H1 (cell line): ENCODE measurements around the gene GLMN. TPM values are rescaled to one million over a fixed set of nuclear protein-coding genes. Genes with fewer than 3 reads are reported as not detected.
A peak's percentile ranks its signal among the peaks of the same experiment; 100 is the strongest.

ENCODE experiments used
- ASH2L ChIP-seq: fragments of 200-600, 300-600 bp; sonication (generic); IDR thresholded peaks from one replicate; pipeline ENCODE4 v1.7.1; 2017; ENCODE audit warnings: low read length
- ATF3 ChIP-seq: IDR thresholded peaks from 2 replicates; pipeline ENCODE4 v1.6.1; 2011; ENCODE audit warnings: low read depth, mild to moderate bottlenecking, low read length; ENCODE audit not compliant: insufficient read depth
- BACH1 ChIP-seq: IDR thresholded peaks from 2 replicates; pipeline ENCODE4 v1.6.1; 2012; ENCODE audit warnings: low read length, improper control_type of control experiment
- BRCA1 ChIP-seq: IDR thresholded peaks from 2 replicates; pipeline ENCODE4 v1.6.1; 2012; ENCODE audit warnings: low read depth, low read length, improper control_type of control experiment
- CBX5 ChIP-seq: fragments of 300-800, 300-1000 bp; sonication (generic); IDR thresholded peaks from 2 replicates; pipeline ENCODE4 v1.7.1; 2016; ENCODE audit warnings: antibody characterized with exemption, low read length, low read depth
- CHD1 ChIP-seq: IDR thresholded peaks from 2 replicates; pipeline ENCODE4 v1.6.1; 2012; ENCODE audit warnings: low read depth, low read length, improper control_type of control experiment
- CHD2 ChIP-seq: IDR thresholded peaks from 2 replicates; pipeline ENCODE4 v1.6.1; 2012; ENCODE audit warnings: low read length, improper control_type of control experiment
- CREB1 ChIP-seq: IDR thresholded peaks from 2 replicates; pipeline ENCODE4 v1.6.1; 2012; ENCODE audit warnings: inconsistent platforms
- EGR1 ChIP-seq: IDR thresholded peaks from 2 replicates; pipeline ENCODE4 v1.6.1; 2011; ENCODE audit warnings: low read depth, low read length, borderline replicate concordance
- HDAC6 ChIP-seq: IDR thresholded peaks from one replicate; pipeline ENCODE4 v1.7.1; 2012; ENCODE audit warnings: low read depth, mild to moderate bottlenecking, inconsistent platforms, low read length, moderate library complexity
- JUN ChIP-seq: IDR thresholded peaks from 2 replicates; pipeline ENCODE4 v1.6.1; 2011; ENCODE audit warnings: low read depth, mild to moderate bottlenecking, improper control_type of control experiment, low read length
- KDM4A ChIP-seq: IDR thresholded peaks from one replicate; pipeline ENCODE4 v1.7.1; 2012; ENCODE audit warnings: low read depth, mild to moderate bottlenecking, moderate library complexity, low read length, inconsistent platforms; ENCODE audit not compliant: severe bottlenecking
- MAFK ChIP-seq: IDR thresholded peaks from 2 replicates; pipeline ENCODE4 v1.6.1; 2012; ENCODE audit warnings: low read depth, mild to moderate bottlenecking, improper control_type of control experiment, low read length
- NRF1 ChIP-seq: IDR thresholded peaks from 2 replicates; pipeline ENCODE4 v1.6.1; 2011; ENCODE audit warnings: mild to moderate bottlenecking, low read depth, low read length, improper control_type of control experiment
- POU5F1 ChIP-seq: IDR thresholded peaks from 2 replicates; pipeline ENCODE4 v1.6.1; 2011; ENCODE audit warnings: low read depth, mild to moderate bottlenecking, low read length, moderate library complexity
- RNF2 ChIP-seq: fragments of 200-900, 300-1000 bp; sonication (generic); IDR thresholded peaks from 2 replicates; pipeline ENCODE4 v1.7.1; 2016; ENCODE audit warnings: borderline replicate concordance, low read depth, mild to moderate bottlenecking, antibody characterized with exemption, low read length; ENCODE audit not compliant: poor library complexity, severe bottlenecking; ENCODE audit errors: missing control alignments
- SIRT6 ChIP-seq: IDR thresholded peaks from one replicate; pipeline ENCODE4 v1.7.1; 2012; ENCODE audit warnings: low read length, inconsistent platforms
- SP2 ChIP-seq: IDR thresholded peaks from 2 replicates; pipeline ENCODE4 v1.6.1; 2012; ENCODE audit warnings: mild to moderate bottlenecking, low read length, inconsistent platforms
- SP4 ChIP-seq: IDR thresholded peaks from 2 replicates; pipeline ENCODE4 v1.6.1; 2012; ENCODE audit warnings: low read length, inconsistent platforms
- TAF1 ChIP-seq: IDR thresholded peaks from 2 replicates; pipeline ENCODE4 v1.6.1; 2011; ENCODE audit warnings: mild to moderate bottlenecking, low read depth, low read length
- YY1 ChIP-seq: IDR thresholded peaks from 2 replicates; pipeline ENCODE4 v1.6.1; 2011; ENCODE audit warnings: low read depth, mild to moderate bottlenecking, low read length
- polyA plus RNA-seq, 7 experiments: library from polyadenylated mRNA; depleted of rRNA in 3 of 7; stranded (reverse) in 5 of 7; unstranded in 2 of 7; fragments of >200 nt in 5 of 7; fragments of 200-250 nt in 2 of 7; gene quantifications; 1 replicate in 5 of 7; 2 replicates in 1 of 7; 4 replicates in 1 of 7; pipeline versions ENCODE4 v1.2.1 to v1.2.3, GENCODE V29; 2011 to 2013; ENCODE audit warnings: missing spikeins in 2 of 7, mixed read lengths in 2 of 7
- total RNA-seq: library from RNA; stranded (reverse); fragmentation: NEBNext Ultra II Directional; extraction: Animal tissue kit (Norgen Biotek cat#: 25700); gene quantifications from 2 replicates; pipeline ENCODE4 v1.2.1, GENCODE V29; 2021

The GLMN gene
- total and polyA plus RNA-seq, 2 of the 8 experiments (the other 6 are each of a cell fraction or from before 2014, with no cell fraction given), result 5.7 to 25.0 TPM

GRCh38 chr1:92298573-92299476, at the start of gene GLMN, which contains the start of gene RPAP2 (continued):
- no peak for TF ChIP-seq POU5F1
- TF ChIP-seq YY1, result peak; percentile 81
- no peak for TF ChIP-seq HDAC6
- TF ChIP-seq TAF1, result peak; percentile 93
- no peak for TF ChIP-seq NRF1
- no peak for TF ChIP-seq MAFK
- TF ChIP-seq CBX5, result no peak
- TF ChIP-seq RNF2, result no peak
- no peak for TF ChIP-seq SIRT6
- peak; percentile 54; the same call in 1 of the 2 replicates for TF ChIP-seq SP4
- peak; percentile 91 for TF ChIP-seq KDM4A
- no peak for TF ChIP-seq EGR1
- TF ChIP-seq CHD1, result peak; percentile 62; the same call in 1 of the 2 replicates
- no peak for TF ChIP-seq BRCA1
- no peak for TF ChIP-seq SP2
- TF ChIP-seq CHD2, result no peak
- TF ChIP-seq BACH1, result peak; percentile 21; the same call in 1 of the 2 replicates
- no peak for TF ChIP-seq CREB1
- no peak for TF ChIP-seq ATF3
- no peak for TF ChIP-seq JUN
- TF ChIP-seq ASH2L, result peak; percentile 41
